MG63 (cell line): ENCODE results near the gene CPEB4. TPM values are rescaled to one million over a fixed set of nuclear protein-coding genes. Genes with fewer than 3 reads are reported as not detected.
A peak's percentile ranks its signal among the peaks of the same experiment; 100 is the strongest.

Source experiments
- DNase-seq: peaks from one replicate; pipeline ENCODE4 v3.0.0-alpha.2; 2020
- H3K27me3 ChIP-seq: fragments of 250-450 bp; sonication (Bioruptor Pico); 2 replicates; pipeline ENCODE4 v1.5.1; 2020; ENCODE audit warnings: mild to moderate bottlenecking, moderate library complexity
- H3K36me3 ChIP-seq: fragments of 250-450 bp; sonication (Bioruptor Pico); 2 replicates; pipeline ENCODE4 v1.5.1; 2020; ENCODE audit warnings: mild to moderate bottlenecking, moderate library complexity
- H3K4me3 ChIP-seq: fragments of 250-450 bp; sonication (Bioruptor Pico); 2 replicates; pipeline ENCODE4 v1.5.1; 2020; ENCODE audit warnings: mild to moderate bottlenecking, moderate library complexity
- H3K9me3 ChIP-seq: fragments of 250-450 bp; sonication (Bioruptor Pico); 2 replicates; pipeline ENCODE4 v1.5.1; 2020; ENCODE audit warnings: mild to moderate bottlenecking, moderate library complexity
- total RNA-seq: library from RNA; depleted of rRNA; stranded (reverse); fragments of >200 nt; shearing (Covaris generic); gene quantifications from 2 replicates; pipeline ENCODE4 v1.2.3, GENCODE V29; 2014; ENCODE audit warnings: low replicate concordance

The CPEB4 gene
- total RNA-seq, 1 experiment from 2014 or later = 3.6 TPM

GRCh38 chr5:173969167-173970049, 81.3 kb downstream of the CPEB4 start:
- DNase-seq = no peak
- Histone ChIP-seq H3K4me3 (no peak overlapping the region), H3K9me3 (no peaks in the 10 kb centered on the region), H3K27me3 (no peaks in the 10 kb centered on the region), H3K36me3 (no peaks in the 10 kb centered on the region)

- Histone ChIP-seq H3K4me3 (no peak overlapping the region), H3K9me3 (no peaks in the 10 kb centered on the region), H3K36me3 (no peaks in the 10 kb centered on the region), H3K27me3 (no peaks in the 10 kb centered on the region)
- DNase-seq = no peak
These were observed 82.9 kb downstream of the CPEB4 start for GRCh38 chr5:173970878-173971650.

GRCh38 chr5:173971681-173972345, 83.7 kb downstream of the CPEB4 start:
- H3K9me3 ChIP-seq = no peaks in the 10 kb centered on the region
- H3K27me3 ChIP-seq = no peaks in the 10 kb centered on the region; the same call in none of the 2 replicates
- H3K4me3 ChIP-seq = no peak overlapping the region
- DNase-seq = no peak
- H3K36me3 ChIP-seq = no peaks in the 10 kb centered on the region

- no peak for DNase-seq
- H3K9me3 ChIP-seq = no peaks in the 10 kb centered on the region
- H3K36me3 ChIP-seq = no peaks in the 10 kb centered on the region
- H3K27me3 ChIP-seq = peaks cover 3% of the 10 kb centered on the region
- H3K4me3 ChIP-seq = no peak overlapping the region
These were observed 84.4 kb downstream of the CPEB4 start for GRCh38 chr5:173972607-173972924.

- Histone ChIP-seq H3K4me3 (peak overlapping the region; percentile 36), H3K27me3 (peaks cover 5% of the 10 kb centered on the region), H3K36me3 (no peaks in the 10 kb centered on the region), H3K9me3 (no peaks in the 10 kb centered on the region)
- DNase-seq = peak; percentile 68
These were observed 84.9 kb downstream of the CPEB4 start for GRCh38 chr5:173972925-173973615.

GRCh38 chr5:173973616-173973969, 85.4 kb downstream of the CPEB4 start:
- peaks cover 5% of the 10 kb centered on the region for H3K27me3 ChIP-seq
- H3K4me3 ChIP-seq = peak overlapping the region; percentile 36
- DNase-seq = no peak
- no peaks in the 10 kb centered on the region for H3K36me3 ChIP-seq
- no peaks in the 10 kb centered on the region for H3K9me3 ChIP-seq

- H3K27me3 ChIP-seq = peaks cover 13% of the 10 kb centered on the region
- H3K4me3 ChIP-seq = no peak overlapping the region
- no peak for DNase-seq
- H3K36me3 ChIP-seq = no peaks in the 10 kb centered on the region
- H3K9me3 ChIP-seq = no peaks in the 10 kb centered on the region
These were observed 86.6 kb downstream of the CPEB4 start for GRCh38 chr5:173974688-173975239.

GRCh38 chr5:173981185-173981761, 93.1 kb downstream of the CPEB4 start:
- Histone ChIP-seq H3K9me3 (no peaks in the 10 kb centered on the region), H3K36me3 (no peaks in the 10 kb centered on the region), H3K27me3 (peaks cover 23% of the 10 kb centered on the region), H3K4me3 (no peak overlapping the region)
- no peak for DNase-seq

- no peak for DNase-seq
- Histone ChIP-seq H3K27me3 (peaks cover 13% of the 10 kb centered on the region), H3K9me3 (no peaks in the 10 kb centered on the region), H3K4me3 (no peak overlapping the region), H3K36me3 (no peaks in the 10 kb centered on the region)
These were observed 96.1 kb downstream of the CPEB4 start for GRCh38 chr5:173984218-173984617.

- Histone ChIP-seq H3K9me3 (no peaks in the 10 kb centered on the region; the same call in 1 of the 2 replicates), H3K36me3 (no peaks in the 10 kb centered on the region), H3K4me3 (no peak within 1 kb of the TSS), H3K27me3 (0 out of 2 replicates have a peak, but pooled peaks cover 2% of the 10 kb centered on the region)
- DNase-seq = no peak
These were observed 100.6 kb downstream of the CPEB4 start, which contains the start of gene C5orf47 for GRCh38 chr5:173988554-173989431. Gene C5orf47 (plus strand): TSS chr5:173989170. CDS start chr5:173989264, 94 bp downstream.

- no peak for DNase-seq
- no peaks in the 10 kb centered on the region; the same call in 1 of the 2 replicates for H3K9me3 ChIP-seq
- no peaks in the 10 kb centered on the region for H3K36me3 ChIP-seq
- H3K4me3 ChIP-seq = no peak overlapping the region
- H3K27me3 ChIP-seq = peaks cover 2% of the 10 kb centered on the region; the same call in 1 of the 2 replicates
These were observed 101.4 kb downstream of the CPEB4 start for GRCh38 chr5:173989432-173990082.

- H3K4me3 ChIP-seq = no peak overlapping the region
These were observed 109.2 kb downstream of the CPEB4 start for GRCh38 chr5:173997331-173997730.

GRCh38 chr5:173998531-173998930, 110.4 kb downstream of the CPEB4 start:
- Histone ChIP-seq H3K36me3 (no peaks in the 10 kb centered on the region), H3K9me3 (no peaks in the 10 kb centered on the region), H3K4me3 (no peak overlapping the region), H3K27me3 (peaks cover 35% of the 10 kb centered on the region)
- DNase-seq = no peak

More at GRCh38 chr5:173997331-173997730, 109.2 kb downstream of the CPEB4 start:
- no peaks in the 10 kb centered on the region for H3K9me3 ChIP-seq
- H3K27me3 ChIP-seq = peaks cover 35% of the 10 kb centered on the region
- DNase-seq = no peak
- H3K36me3 ChIP-seq = no peaks in the 10 kb centered on the region

GRCh38 chr5:174000076-174000475, 111.9 kb downstream of the CPEB4 start:
- no peak overlapping the region for H3K4me3 ChIP-seq
- H3K27me3 ChIP-seq = peaks cover 42% of the 10 kb centered on the region
- H3K9me3 ChIP-seq = no peaks in the 10 kb centered on the region
- no peaks in the 10 kb centered on the region for H3K36me3 ChIP-seq
- DNase-seq = no peak

- no peaks in the 10 kb centered on the region for H3K9me3 ChIP-seq
- H3K4me3 ChIP-seq = no peak overlapping the region
- no peaks in the 10 kb centered on the region for H3K36me3 ChIP-seq
- no peak for DNase-seq
- peaks cover 20% of the 10 kb centered on the region for H3K27me3 ChIP-seq
These were observed 115.6 kb downstream of the CPEB4 start for GRCh38 chr5:174003795-174004194.
